Body of pancreas (tissue), 4 donors: Measurements from ENCODE around the gene KYAT1. TPM values are rescaled to one million over a fixed set of nuclear protein-coding genes. Genes with fewer than 3 reads are reported as not detected.

ENCODE experiments used
- ATAC-seq: fragments of 150-250 bp; one replicate; pipeline ENCODE4 v1.9.1; 2016
- DNase-seq, 4 donors: peaks; one replicate each; pipeline ENCODE4 v3.0.0-alpha.2; 2019
- H3K27ac ChIP-seq, 4 donors: fragments of 200-600 bp; sonication (generic); 1 replicate in 3 of 4; 2 replicates in 1 of 4; pipeline versions ENCODE4 v1.5.1 to v1.6.1; 2016 to 2019; ENCODE audit warnings: mild to moderate bottlenecking in 1 of 4, mixed read lengths in 1 of 4, moderate library complexity in 1 of 4
- H3K27me3 ChIP-seq, 2 donors: fragments of 200-600 bp; sonication (generic); one replicate each; pipeline ENCODE4 v1.6.0; 2016; ENCODE audit warnings: mild to moderate bottlenecking in 1 of 2
- H3K36me3 ChIP-seq, 2 donors: fragments of 200-600 bp; sonication (generic); replicated peaks in 1 of 2; 2 replicates each; pipeline ENCODE4 v1.5.1; 2016; ENCODE audit warnings: low read depth in 2 of 2; ENCODE audit not compliant: insufficient read depth in 1 of 2
- H3K4me1 ChIP-seq: fragments of 200-600 bp; sonication (generic); one replicate; pipeline ENCODE4 v1.6.0; 2016
- H3K4me3 ChIP-seq, 2 donors: fragments of 200-600 bp; sonication (generic); 1 replicate in 1 of 2; 2 replicates in 1 of 2; pipeline ENCODE4 v1.5.1; 2016 to 2019
- H3K9me3 ChIP-seq, 3 donors: fragments of 200-600 bp; sonication (generic); 1 replicate in 2 of 3; 2 replicates in 1 of 3; pipeline ENCODE4 v1.5.1; 2016
- POLR2A ChIP-seq, 3 donors: fragments of 450-650 bp; IDR thresholded peaks; one replicate each; pipeline ENCODE4 v1.6.1; 2016; ENCODE audit warnings: antibody characterized with exemption in 3 of 3, mild to moderate bottlenecking in 2 of 3
- WGBS, 2 donors: methylation state at CpG; one replicate each; pipeline ENCODE4 v1.1.5; 2017; 5-methylcytosine and 5-hydroxymethylcytosine counted together
- intact Hi-C: fragments of 100-400 bp; cut with DNase I; formaldehyde crosslinking; loops from one replicate; pipeline ENCODE4 v1.15.1; 2023
- total RNA-seq, 2 donors: library from RNA; depleted of rRNA; stranded (reverse); fragments of >200 nt; gene quantifications; one replicate each; pipeline ENCODE4 v1.1.0, GENCODE V29; 2016
- TF ChIP-seq, protein P1 (sequence below), 7 experiments: fragments of 450-650 bp in 4 of 7; fragments of 200-600 bp in 3 of 7; sonication (generic) in 3 of 7; IDR thresholded peaks; one replicate each; pipeline ENCODE4 v1.5.1; 2016 to 2019; ENCODE audit warnings: antibody characterized with exemption in 7 of 7

The KYAT1 gene
- total RNA-seq, 2 donors from 2014 or later: 2.6 to 4.3 TPM

DNA sequence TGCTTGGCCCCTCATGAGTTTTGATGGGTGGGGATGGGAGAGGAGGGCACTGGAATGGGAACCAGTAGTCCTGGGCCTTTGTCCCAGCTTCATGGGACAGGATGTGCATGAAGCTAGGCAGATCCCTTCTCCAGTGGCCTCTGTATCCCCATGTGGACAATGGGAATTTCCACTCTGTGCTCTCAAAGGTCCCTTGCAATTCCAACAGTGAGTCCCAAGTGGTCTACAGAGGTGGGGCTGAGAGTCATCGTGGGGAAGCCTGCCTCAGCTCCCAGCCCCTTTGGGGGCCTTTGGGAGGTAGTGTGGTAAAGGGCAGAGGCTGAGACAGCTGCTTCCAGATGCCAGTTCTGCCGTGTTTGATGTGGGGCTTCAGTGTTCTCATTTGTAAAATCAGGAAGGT, 37.2 kb upstream of the KYAT1 start:
- Histone ChIP-seq H3K27me3 (no peaks in the 10 kb centered on the region), H3K4me1 (peaks cover 83% of the 10 kb centered on the region), H3K9me3 (no peaks in the 10 kb centered on the region), H3K27ac (peak overlapping the region; percentile 57 to 93 (median 90)), H3K4me3 (no peak overlapping the region), H3K36me3 (no peaks in the 10 kb centered on the region)
- DNase-seq (no peak), ATAC-seq (no peak)
- TF ChIP-seq, protein P1, sequence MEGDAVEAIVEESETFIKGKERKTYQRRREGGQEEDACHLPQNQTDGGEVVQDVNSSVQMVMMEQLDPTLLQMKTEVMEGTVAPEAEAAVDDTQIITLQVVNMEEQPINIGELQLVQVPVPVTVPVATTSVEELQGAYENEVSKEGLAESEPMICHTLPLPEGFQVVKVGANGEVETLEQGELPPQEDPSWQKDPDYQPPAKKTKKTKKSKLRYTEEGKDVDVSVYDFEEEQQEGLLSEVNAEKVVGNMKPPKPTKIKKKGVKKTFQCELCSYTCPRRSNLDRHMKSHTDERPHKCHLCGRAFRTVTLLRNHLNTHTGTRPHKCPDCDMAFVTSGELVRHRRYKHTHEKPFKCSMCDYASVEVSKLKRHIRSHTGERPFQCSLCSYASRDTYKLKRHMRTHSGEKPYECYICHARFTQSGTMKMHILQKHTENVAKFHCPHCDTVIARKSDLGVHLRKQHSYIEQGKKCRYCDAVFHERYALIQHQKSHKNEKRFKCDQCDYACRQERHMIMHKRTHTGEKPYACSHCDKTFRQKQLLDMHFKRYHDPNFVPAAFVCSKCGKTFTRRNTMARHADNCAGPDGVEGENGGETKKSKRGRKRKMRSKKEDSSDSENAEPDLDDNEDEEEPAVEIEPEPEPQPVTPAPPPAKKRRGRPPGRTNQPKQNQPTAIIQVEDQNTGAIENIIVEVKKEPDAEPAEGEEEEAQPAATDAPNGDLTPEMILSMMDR (IDR thresholded peaks at IDR 0.05): no peak
- TF ChIP-seq POLR2A (IDR thresholded peaks at IDR 0.05): no peak
- WGBS, 2 donors: 56 to 83% methylated on average over 1 to 2 of the region's 2 CpGs
- intact Hi-C loops: no loop called here

DNA sequence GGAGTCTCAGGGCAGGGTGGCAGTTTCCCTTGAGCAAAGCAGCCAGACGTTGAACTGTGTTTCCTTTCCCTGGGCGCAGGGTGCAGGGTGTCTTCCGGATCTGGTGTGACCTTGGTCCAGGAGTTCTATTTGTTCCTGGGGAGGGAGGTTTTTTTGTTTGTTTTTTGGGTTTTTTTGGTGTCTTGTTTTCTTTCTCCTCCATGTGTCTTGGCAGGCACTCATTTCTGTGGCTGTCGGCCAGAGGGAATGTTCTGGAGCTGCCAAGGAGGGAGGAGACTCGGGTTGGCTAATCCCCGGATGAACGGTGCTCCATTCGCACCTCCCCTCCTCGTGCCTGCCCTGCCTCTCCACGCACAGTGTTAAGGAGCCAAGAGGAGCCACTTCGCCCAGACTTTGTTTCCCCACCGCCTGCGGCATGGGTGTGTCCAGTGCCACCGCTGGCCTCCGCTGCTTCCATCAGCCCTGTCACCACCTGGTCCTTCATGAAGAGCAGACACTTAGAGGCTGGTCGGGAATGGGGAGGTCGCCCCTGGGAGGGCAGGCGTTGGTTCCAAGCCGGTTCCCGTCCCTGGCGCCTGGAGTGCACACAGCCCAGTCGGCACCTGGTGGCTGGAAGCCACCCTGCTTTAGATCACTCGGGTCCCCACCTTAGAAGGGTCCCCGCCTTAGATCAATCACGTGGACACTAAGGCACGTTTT, 35.5 kb upstream of the KYAT1 start:
- Histone ChIP-seq H3K4me1 (peaks cover 91% of the 10 kb centered on the region), H3K4me3 (no peak overlapping the region), H3K9me3 (no peaks in the 10 kb centered on the region), H3K36me3 (no peaks in the 10 kb centered on the region), H3K27ac (peak overlapping the region; percentile 59 to 95 (median 92)), H3K27me3 (no peaks in the 10 kb centered on the region)
- TF ChIP-seq POLR2A (IDR thresholded peaks at IDR 0.05): peak; percentile 38 to 89 (median 81)
- TF ChIP-seq, protein P1 (IDR thresholded peaks at IDR 0.05): no peak
- DNase-seq: peak; percentile 94 to 95 (median 94)
- ATAC-seq: peak; percentile 80
- intact Hi-C loops: no loop called here
- WGBS, 2 donors: 36 to 42% methylated on average over 19 to 26 of the region's 26 CpGs

DNA sequence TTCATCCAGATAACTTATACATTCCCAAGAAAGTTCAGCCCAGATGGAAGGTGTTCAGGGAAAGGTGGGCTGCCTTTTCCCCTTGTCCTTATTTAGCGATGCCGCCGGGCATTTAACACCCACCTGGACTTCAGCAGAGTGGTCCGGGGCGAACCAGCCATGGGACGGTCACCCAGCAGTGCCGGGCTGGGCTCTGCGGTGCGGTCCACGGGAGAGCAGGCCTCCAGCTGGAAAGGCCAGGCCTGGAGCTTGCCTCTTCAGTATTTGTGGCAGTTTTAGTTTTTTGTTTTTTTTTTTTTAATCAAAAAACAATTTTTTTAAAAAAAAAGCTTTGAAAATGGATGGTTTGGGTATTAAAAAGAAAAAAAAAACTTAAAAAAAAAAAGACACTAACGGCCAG, 35.0 kb upstream of the KYAT1 start:
- DNase-seq (no peak), ATAC-seq (peak; percentile 4)
- H3K4me3 ChIP-seq: peak overlapping the region in 1 of 2 donors; percentile 18
- H3K27me3 ChIP-seq: no peaks in the 10 kb centered on the region
- peaks cover 93% of the 10 kb centered on the region for H3K4me1 ChIP-seq
- no peaks in the 10 kb centered on the region for H3K9me3 ChIP-seq
- H3K36me3 ChIP-seq: no peaks in the 10 kb centered on the region
- H3K27ac ChIP-seq: peak overlapping the region; percentile 89 to 95 (median 92)
- intact Hi-C loops: no loop called here
- TF ChIP-seq, protein P1 (IDR thresholded peaks at IDR 0.05): no peak
- no peak for TF ChIP-seq POLR2A (IDR thresholded peaks at IDR 0.05)
- 60 to 69% methylated on average over 11 of the region's 11 CpGs for WGBS, 2 donors

DNA sequence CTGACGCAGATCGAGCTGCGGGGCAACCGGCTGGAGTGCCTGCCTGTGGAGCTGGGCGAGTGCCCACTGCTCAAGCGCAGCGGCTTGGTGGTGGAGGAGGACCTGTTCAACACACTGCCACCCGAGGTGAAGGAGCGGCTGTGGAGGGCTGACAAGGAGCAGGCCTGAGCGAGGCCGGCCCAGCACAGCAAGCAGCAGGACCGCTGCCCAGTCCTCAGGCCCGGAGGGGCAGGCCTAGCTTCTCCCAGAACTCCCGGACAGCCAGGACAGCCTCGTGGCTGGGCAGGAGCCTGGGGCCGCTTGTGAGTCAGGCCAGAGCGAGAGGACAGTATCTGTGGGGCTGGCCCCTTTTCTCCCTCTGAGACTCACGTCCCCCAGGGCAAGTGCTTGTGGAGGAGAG, 34.5 kb upstream of the KYAT1 start:
- Histone ChIP-seq H3K4me1 (peaks cover 93% of the 10 kb centered on the region), H3K36me3 (no peaks in the 10 kb centered on the region), H3K27ac (peak overlapping the region; percentile 89 to 95 (median 92)), H3K27me3 (no peaks in the 10 kb centered on the region), H3K9me3 (no peaks in the 10 kb centered on the region), H3K4me3 (peak overlapping the region; percentile 13 to 18)
- intact Hi-C loops: no loop called here
- peak; percentile 26 for ATAC-seq
- DNase-seq: peak; percentile 54 to 73 (median 68)
- TF ChIP-seq, protein P1 (IDR thresholded peaks at IDR 0.05): no peak
- peak; percentile 30 to 51 (median 46) for TF ChIP-seq POLR2A (IDR thresholded peaks at IDR 0.05)
- 45% methylated on average over 16 of the region's 18 CpGs; no CpG with 5 or more reads in 1 of the 2 donors for WGBS, 2 donors
